Measurements from ENCODE around the gene RAD51B.

DNA sequence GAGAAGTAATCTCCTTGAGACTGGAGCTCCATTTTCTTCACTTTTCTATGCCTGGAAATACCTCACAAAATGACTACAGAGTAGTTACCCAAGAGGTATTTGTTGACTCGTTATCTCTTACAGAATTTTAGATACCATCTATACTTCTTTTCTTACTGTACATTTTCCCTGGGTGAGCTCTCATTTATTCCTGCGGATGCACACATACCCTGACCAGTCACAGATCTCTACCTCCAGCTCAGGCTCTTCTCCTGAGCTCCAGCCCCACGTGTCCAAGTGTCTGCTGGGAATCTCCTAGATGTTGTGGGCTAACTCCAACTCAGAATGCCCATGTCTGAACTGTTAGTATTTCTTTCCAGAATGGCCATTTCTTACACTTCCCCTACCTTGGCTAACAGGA is 403.1 kb downstream of the RAD51B start:
- TF ChIP-seq POLR2AphosphoS5 (IDR thresholded peaks at IDR 0.05; ENCODE audit: low read depth, low read length) (no peak), POLR2A (IDR thresholded peaks at IDR 0.05; ENCODE audit: low read depth, low read length) (no peak)

Measured in GM12891 (cell line).